ENCODE results near the gene SGIP1.

SGIP1 gene

GRCh38 chr1:66511118-66511517 lies 22.8 kb upstream of the SGIP1 start:
- no peaks in the 10 kb centered on the region for H3K36me3 ChIP-seq (ENCODE audit: insufficient read depth, low read length)
- no peak for DNase-seq (ENCODE audit: low read depth, low spot score)
- no peak for TF ChIP-seq FOXP2 (optimal IDR thresholded peaks at IDR 0.05; ENCODE audit: control extremely low read depth, extremely low read length, insufficient read depth)
- TF ChIP-seq EZH2 (IDR thresholded peaks at IDR 0.05): no peak
- no peak for TF ChIP-seq POLR2AphosphoS5 (IDR thresholded peaks at IDR 0.05; ENCODE audit: borderline replicate concordance, low read depth, low read length)
- no peaks in the 10 kb centered on the region for H3K9me3 ChIP-seq (ENCODE audit: low read depth, low read length)
- no peak overlapping the region for H3K27ac ChIP-seq
- H3K9ac ChIP-seq (ENCODE audit: insufficient read length): no peak overlapping the region
- no peak overlapping the region for H3K4me3 ChIP-seq

- Histone ChIP-seq H3K4me3 (no peak overlapping the region), H3K27ac (no peak overlapping the region), H3K36me3 (ENCODE audit: insufficient read depth, low read length) (no peaks in the 10 kb centered on the region), H3K9me3 (ENCODE audit: low read depth, low read length) (no peaks in the 10 kb centered on the region), H3K9ac (ENCODE audit: insufficient read length) (no peak overlapping the region)
- no peak for DNase-seq (ENCODE audit: low read depth, low spot score)
- no peak for TF ChIP-seq EZH2 (IDR thresholded peaks at IDR 0.05)
These were observed 16.0 kb upstream of the SGIP1 start for GRCh38 chr1:66517959-66518358.

- Histone ChIP-seq H3K9me3 (ENCODE audit: low read depth, low read length) (no peaks in the 10 kb centered on the region), H3K9ac (ENCODE audit: insufficient read length) (no peak overlapping the region), H3K36me3 (ENCODE audit: insufficient read depth, low read length) (no peaks in the 10 kb centered on the region), H3K4me3 (no peak overlapping the region), H3K27ac (no peak overlapping the region)
- TF ChIP-seq EZH2 (IDR thresholded peaks at IDR 0.05) (no peak), FOXP2 (optimal IDR thresholded peaks at IDR 0.05; ENCODE audit: control extremely low read depth, extremely low read length, insufficient read depth) (no peak), POLR2AphosphoS5 (IDR thresholded peaks at IDR 0.05; ENCODE audit: borderline replicate concordance, low read depth, low read length) (no peak)
- no peak for DNase-seq (ENCODE audit: low read depth, low spot score)
These were observed 15.3 kb upstream of the SGIP1 start for GRCh38 chr1:66518654-66519053.

- Histone ChIP-seq H3K36me3 (ENCODE audit: insufficient read depth, low read length) (no peaks in the 10 kb centered on the region), H3K9ac (ENCODE audit: insufficient read length) (no peak overlapping the region), H3K27ac (no peak overlapping the region), H3K4me3 (no peak overlapping the region), H3K9me3 (ENCODE audit: low read depth, low read length) (no peaks in the 10 kb centered on the region)
- TF ChIP-seq EZH2 (IDR thresholded peaks at IDR 0.05): no peak
- no peak for TF ChIP-seq FOXP2 (optimal IDR thresholded peaks at IDR 0.05; ENCODE audit: control extremely low read depth, extremely low read length, insufficient read depth)
- TF ChIP-seq POLR2AphosphoS5 (IDR thresholded peaks at IDR 0.05; ENCODE audit: borderline replicate concordance, low read depth, low read length): no peak
- DNase-seq (ENCODE audit: low read depth, low spot score): no peak
These were observed 14.0 kb upstream of the SGIP1 start for GRCh38 chr1:66519992-66520391.

GRCh38 chr1:66520655-66521054 lies 13.3 kb upstream of the SGIP1 start:
- no peaks in the 10 kb centered on the region for H3K9me3 ChIP-seq (ENCODE audit: low read depth, low read length)
- no peak overlapping the region for H3K9ac ChIP-seq (ENCODE audit: insufficient read length)
- no peak for DNase-seq (ENCODE audit: low read depth, low spot score)
- H3K27ac ChIP-seq: no peak overlapping the region
- TF ChIP-seq EZH2 (IDR thresholded peaks at IDR 0.05) (no peak), FOXP2 (optimal IDR thresholded peaks at IDR 0.05; ENCODE audit: control extremely low read depth, extremely low read length, insufficient read depth) (no peak), POLR2AphosphoS5 (IDR thresholded peaks at IDR 0.05; ENCODE audit: borderline replicate concordance, low read depth, low read length) (no peak)
- no peak overlapping the region for H3K4me3 ChIP-seq
- no peaks in the 10 kb centered on the region for H3K36me3 ChIP-seq (ENCODE audit: insufficient read depth, low read length)

GRCh38 chr1:66521721-66522365 lies 12.1 kb upstream of the SGIP1 start:
- Histone ChIP-seq H3K9me3 (ENCODE audit: low read depth, low read length) (no peaks in the 10 kb centered on the region), H3K36me3 (ENCODE audit: insufficient read depth, low read length) (no peaks in the 10 kb centered on the region), H3K4me3 (no peak overlapping the region), H3K9ac (ENCODE audit: insufficient read length) (no peak overlapping the region), H3K27ac (no peak overlapping the region)
- TF ChIP-seq EZH2 (IDR thresholded peaks at IDR 0.05) (no peak), POLR2AphosphoS5 (IDR thresholded peaks at IDR 0.05; ENCODE audit: borderline replicate concordance, low read depth, low read length) (no peak)
- no peak for DNase-seq (ENCODE audit: low read depth, low spot score)

GRCh38 chr1:66523562-66523961 lies 10.4 kb upstream of the SGIP1 start:
- H3K9ac ChIP-seq (ENCODE audit: insufficient read length): no peak overlapping the region
- no peak for TF ChIP-seq POLR2AphosphoS5 (IDR thresholded peaks at IDR 0.05; ENCODE audit: borderline replicate concordance, low read depth, low read length)
- H3K4me3 ChIP-seq: no peak overlapping the region
- H3K9me3 ChIP-seq (ENCODE audit: low read depth, low read length): no peaks in the 10 kb centered on the region
- no peak for DNase-seq (ENCODE audit: low read depth, low spot score)
- H3K36me3 ChIP-seq (ENCODE audit: insufficient read depth, low read length): no peaks in the 10 kb centered on the region
- no peak overlapping the region for H3K27ac ChIP-seq

- Histone ChIP-seq H3K9me3 (ENCODE audit: low read depth, low read length) (no peaks in the 10 kb centered on the region), H3K4me3 (no peak overlapping the region), H3K9ac (ENCODE audit: insufficient read length) (no peak overlapping the region), H3K27ac (no peak overlapping the region), H3K36me3 (ENCODE audit: insufficient read depth, low read length) (no peaks in the 10 kb centered on the region)
- TF ChIP-seq FOXP2 (optimal IDR thresholded peaks at IDR 0.05; ENCODE audit: control extremely low read depth, extremely low read length, insufficient read depth): no peak
- TF ChIP-seq EZH2 (IDR thresholded peaks at IDR 0.05): no peak
- TF ChIP-seq POLR2AphosphoS5 (IDR thresholded peaks at IDR 0.05; ENCODE audit: borderline replicate concordance, low read depth, low read length): no peak
- DNase-seq (ENCODE audit: low read depth, low spot score): no peak
These were observed 8.9 kb upstream of the SGIP1 start for GRCh38 chr1:66525086-66525485.

- Histone ChIP-seq H3K9ac (ENCODE audit: insufficient read length) (no peak overlapping the region), H3K27ac (no peak overlapping the region), H3K9me3 (ENCODE audit: low read depth, low read length) (no peaks in the 10 kb centered on the region), H3K4me3 (no peak overlapping the region), H3K36me3 (ENCODE audit: insufficient read depth, low read length) (no peaks in the 10 kb centered on the region)
- no peak for DNase-seq (ENCODE audit: low read depth, low spot score)
- no peak for TF ChIP-seq EZH2 (IDR thresholded peaks at IDR 0.05)
- no peak for TF ChIP-seq POLR2AphosphoS5 (IDR thresholded peaks at IDR 0.05; ENCODE audit: borderline replicate concordance, low read depth, low read length)
- TF ChIP-seq FOXP2 (optimal IDR thresholded peaks at IDR 0.05; ENCODE audit: control extremely low read depth, extremely low read length, insufficient read depth): no peak
These were observed 7.9 kb upstream of the SGIP1 start for GRCh38 chr1:66526036-66526435.

Data from SK-N-MC (cell line).